Activated CD4-positive, alpha-beta T cell treated with anti-CD3 and anti-CD28 coated beads, Interleukin-2, amount 10 ng/mL, durations not matched to agents 7 days and 5 days (primary cell): ENCODE measurements around the gene MEG3. TPM values are rescaled to one million over a fixed set of nuclear protein-coding genes. Genes with fewer than 3 reads are reported as not detected.

Source experiments
- CTCF ChIA-PET: fragments of 350-600 bp; sonication (Branson Sonifier 250); formaldehyde crosslinking; loops from one replicate; lab custom pipeline; 2021; ENCODE audit warnings: antibody characterized with exemption; lab: Charles Lee
- POLR2A ChIA-PET: fragments of 350-600 bp; sonication (Branson Sonifier 250); formaldehyde crosslinking; loops from one replicate; lab custom pipeline; 2021; ENCODE audit warnings: antibody characterized with exemption; lab: Charles Lee
- DNase-seq: peaks from one replicate; pipeline ENCODE4 v3.0.0-alpha.2; 2020
- H3K27ac Mint-ChIP-seq: one replicate; pipeline ENCODE4 v1.8.0; 2021; ENCODE audit warnings: mild to moderate bottlenecking, moderate library complexity, mixed read lengths
- H3K27me3 Mint-ChIP-seq: one replicate; pipeline ENCODE4 v1.8.0; 2021; ENCODE audit warnings: mixed read lengths
- H3K36me3 Mint-ChIP-seq: one replicate; pipeline ENCODE4 v1.8.0; 2021; ENCODE audit warnings: low read depth, mixed read lengths
- H3K4me1 Mint-ChIP-seq: one replicate; pipeline ENCODE4 v1.8.0; 2021; ENCODE audit warnings: mixed read lengths
- H3K4me3 Mint-ChIP-seq: one replicate; pipeline ENCODE4 v1.8.0; 2021; ENCODE audit warnings: mild to moderate bottlenecking, moderate library complexity, mixed read lengths
- H3K9me3 Mint-ChIP-seq: one replicate; pipeline ENCODE4 v1.8.0; 2021; ENCODE audit warnings: mixed read lengths
- total RNA-seq, 2 experiments: library from RNA; stranded (reverse); gene quantifications; one replicate each; pipeline ENCODE4 v1.2.3, GENCODE V29; 2021

MEG3 gene
- total RNA-seq, 2 experiments from 2014 or later: not detected

- POLR2A ChIA-PET: no interaction called here
- no peaks in the 10 kb centered on the region for H3K27me3 Mint-ChIP-seq
- H3K27ac Mint-ChIP-seq: no peak overlapping the region
- no peaks in the 10 kb centered on the region for H3K36me3 Mint-ChIP-seq
- CTCF ChIA-PET: no interaction called here
- no peaks in the 10 kb centered on the region for H3K9me3 Mint-ChIP-seq
- H3K4me3 Mint-ChIP-seq: no peak overlapping the region
- DNase-seq: no peak
- no peaks in the 10 kb centered on the region for H3K4me1 Mint-ChIP-seq
These were observed 8.3 kb downstream of the MEG3 start for GRCh38 chr14:100834082-100834793.

GRCh38 chr14:100834794-100835547 lies 9.1 kb downstream of the MEG3 start:
- Mint-ChIP-seq H3K36me3 (no peaks in the 10 kb centered on the region), H3K27me3 (no peaks in the 10 kb centered on the region), H3K4me3 (no peak overlapping the region), H3K4me1 (no peaks in the 10 kb centered on the region), H3K27ac (no peak overlapping the region), H3K9me3 (no peaks in the 10 kb centered on the region)
- ChIA-PET CTCF (no interaction called here), POLR2A (no interaction called here)
- DNase-seq: no peak

- H3K27ac Mint-ChIP-seq: no peak overlapping the region
- H3K4me3 Mint-ChIP-seq: no peak overlapping the region
- no peaks in the 10 kb centered on the region for H3K4me1 Mint-ChIP-seq
- no peaks in the 10 kb centered on the region for H3K9me3 Mint-ChIP-seq
- ChIA-PET CTCF (no interaction called here), POLR2A (no interaction called here)
- no peaks in the 10 kb centered on the region for H3K27me3 Mint-ChIP-seq
- H3K36me3 Mint-ChIP-seq: no peaks in the 10 kb centered on the region
- DNase-seq: no peak
These were observed 9.8 kb downstream of the MEG3 start for GRCh38 chr14:100835548-100836310.

GRCh38 chr14:100836311-100836805 lies 10.4 kb downstream of the MEG3 start:
- POLR2A ChIA-PET: no interaction called here
- no peak overlapping the region for H3K27ac Mint-ChIP-seq
- H3K9me3 Mint-ChIP-seq: no peaks in the 10 kb centered on the region
- CTCF ChIA-PET: interaction anchor here (0.6 kb wide), 1 partner anchor 388 kb away, joined by 3 read pairs; no protein-coding TSS in a partner anchor
- H3K27me3 Mint-ChIP-seq: no peaks in the 10 kb centered on the region
- H3K4me3 Mint-ChIP-seq: no peak overlapping the region
- no peaks in the 10 kb centered on the region for H3K4me1 Mint-ChIP-seq
- no peak for DNase-seq
- no peaks in the 10 kb centered on the region for H3K36me3 Mint-ChIP-seq

GRCh38 chr14:100836941-100837804 lies 11.3 kb downstream of the MEG3 start:
- DNase-seq: no peak
- ChIA-PET CTCF (interaction anchor here (0.6 kb wide), 1 partner anchor 387 kb away, joined by 3 read pairs; no protein-coding TSS in a partner anchor), POLR2A (no interaction called here)
- Mint-ChIP-seq H3K27me3 (no peaks in the 10 kb centered on the region), H3K27ac (no peak overlapping the region), H3K9me3 (no peaks in the 10 kb centered on the region), H3K36me3 (no peaks in the 10 kb centered on the region), H3K4me1 (no peaks in the 10 kb centered on the region), H3K4me3 (no peak overlapping the region)

GRCh38 chr14:100837805-100838350 lies 12.0 kb downstream of the MEG3 start:
- DNase-seq: no peak
- no peak overlapping the region for H3K4me3 Mint-ChIP-seq
- H3K27ac Mint-ChIP-seq: no peak overlapping the region
- H3K4me1 Mint-ChIP-seq: no peaks in the 10 kb centered on the region
- H3K27me3 Mint-ChIP-seq: no peaks in the 10 kb centered on the region
- no peaks in the 10 kb centered on the region for H3K9me3 Mint-ChIP-seq
- no peaks in the 10 kb centered on the region for H3K36me3 Mint-ChIP-seq
- POLR2A ChIA-PET: no interaction called here
- CTCF ChIA-PET: no interaction called here

- Mint-ChIP-seq H3K36me3 (no peaks in the 10 kb centered on the region), H3K4me1 (no peaks in the 10 kb centered on the region), H3K27me3 (no peaks in the 10 kb centered on the region), H3K27ac (no peak overlapping the region), H3K9me3 (no peaks in the 10 kb centered on the region), H3K4me3 (no peak overlapping the region)
- no peak for DNase-seq
- ChIA-PET POLR2A (no interaction called here), CTCF (no interaction called here)
These were observed 12.8 kb downstream of the MEG3 start for GRCh38 chr14:100838493-100839314.

GRCh38 chr14:100839315-100839585 lies 13.3 kb downstream of the MEG3 start:
- POLR2A ChIA-PET: no interaction called here
- Mint-ChIP-seq H3K27ac (no peak overlapping the region), H3K9me3 (no peaks in the 10 kb centered on the region), H3K36me3 (no peaks in the 10 kb centered on the region), H3K4me1 (no peaks in the 10 kb centered on the region), H3K27me3 (no peaks in the 10 kb centered on the region), H3K4me3 (no peak overlapping the region)
- CTCF ChIA-PET: no interaction called here
- DNase-seq: no peak

- CTCF ChIA-PET: no interaction called here
- DNase-seq: no peak
- Mint-ChIP-seq H3K27ac (no peak overlapping the region), H3K9me3 (no peaks in the 10 kb centered on the region), H3K36me3 (no peaks in the 10 kb centered on the region), H3K4me1 (no peaks in the 10 kb centered on the region), H3K4me3 (no peak overlapping the region), H3K27me3 (no peaks in the 10 kb centered on the region)
- POLR2A ChIA-PET: no interaction called here
These were observed 13.8 kb downstream of the MEG3 start for GRCh38 chr14:100839681-100840111.

GRCh38 chr14:100840286-100841065 lies 14.6 kb downstream of the MEG3 start:
- no peaks in the 10 kb centered on the region for H3K36me3 Mint-ChIP-seq
- ChIA-PET CTCF (no interaction called here), POLR2A (no interaction called here)
- no peak for DNase-seq
- no peaks in the 10 kb centered on the region for H3K27me3 Mint-ChIP-seq
- no peak overlapping the region for H3K4me3 Mint-ChIP-seq
- no peaks in the 10 kb centered on the region for H3K9me3 Mint-ChIP-seq
- H3K4me1 Mint-ChIP-seq: no peaks in the 10 kb centered on the region
- no peak overlapping the region for H3K27ac Mint-ChIP-seq

- CTCF ChIA-PET: no interaction called here
- no peaks in the 10 kb centered on the region for H3K27me3 Mint-ChIP-seq
- no peak overlapping the region for H3K27ac Mint-ChIP-seq
- POLR2A ChIA-PET: no interaction called here
- no peak for DNase-seq
- no peaks in the 10 kb centered on the region for H3K36me3 Mint-ChIP-seq
- H3K4me1 Mint-ChIP-seq: no peaks in the 10 kb centered on the region
- no peaks in the 10 kb centered on the region for H3K9me3 Mint-ChIP-seq
- H3K4me3 Mint-ChIP-seq: no peak overlapping the region
These were observed 15.3 kb downstream of the MEG3 start for GRCh38 chr14:100841066-100841760.
